ENCODE measurements around the gene SPATA19.

Gene SPATA19

GRCh38 chr11:133829566-133829965 lies 15.7 kb downstream of the SPATA19 start:
- Mint-ChIP-seq H3K4me1 (peaks cover 9% of the 10 kb centered on the region), H3K4me3 (no peak overlapping the region), H3K9me3 (no peaks in the 10 kb centered on the region), H3K27ac (no peak overlapping the region), H3K27me3 (peaks cover 31% of the 10 kb centered on the region)
- DNase-seq, result no peak
- ATAC-seq, result no peak

- peaks cover 28% of the 10 kb centered on the region for H3K27me3 Mint-ChIP-seq
- no peak overlapping the region for H3K27ac Mint-ChIP-seq
- H3K4me1 Mint-ChIP-seq, result peaks cover 2% of the 10 kb centered on the region
- no peak for ATAC-seq
- no peak overlapping the region for H3K4me3 Mint-ChIP-seq
- DNase-seq, result no peak
- no peaks in the 10 kb centered on the region for H3K9me3 Mint-ChIP-seq
Observed at GRCh38 chr11:133828871-133829270, 16.4 kb downstream of the SPATA19 start.

DNA sequence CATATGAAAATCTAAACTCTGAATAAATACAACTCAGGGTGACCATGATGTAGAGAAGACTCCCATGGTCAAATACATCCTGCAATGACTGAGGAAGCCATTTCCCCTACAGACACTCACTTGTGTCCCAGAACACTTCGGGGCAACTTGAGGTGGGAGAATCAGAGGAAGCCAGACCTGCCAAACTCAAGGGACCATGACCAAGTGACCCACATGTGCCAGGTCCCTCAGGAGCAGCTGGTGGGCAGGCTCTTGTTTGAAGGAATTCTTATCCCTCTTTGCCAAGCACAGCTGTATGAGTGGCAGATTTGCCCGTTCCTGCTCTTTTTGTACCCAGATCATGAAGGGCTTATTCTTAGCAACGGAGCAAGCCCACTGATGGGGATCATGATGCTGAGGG lies 17.8 kb downstream of the SPATA19 start:
- Mint-ChIP-seq H3K4me3 (no peak overlapping the region), H3K27me3 (peaks cover 28% of the 10 kb centered on the region), H3K9me3 (no peaks in the 10 kb centered on the region), H3K27ac (no peak overlapping the region), H3K4me1 (no peaks in the 10 kb centered on the region)
- no peak for DNase-seq
- ATAC-seq, result no peak

- no peaks in the 10 kb centered on the region for H3K4me1 Mint-ChIP-seq
- peaks cover 28% of the 10 kb centered on the region for H3K27me3 Mint-ChIP-seq
- no peak overlapping the region for H3K27ac Mint-ChIP-seq
- no peak overlapping the region for H3K4me3 Mint-ChIP-seq
- no peak for DNase-seq
- ATAC-seq, result no peak
- no peaks in the 10 kb centered on the region for H3K9me3 Mint-ChIP-seq
Observed at GRCh38 chr11:133826866-133827265, 18.4 kb downstream of the SPATA19 start.

- Mint-ChIP-seq H3K4me3 (no peak overlapping the region), H3K9me3 (no peaks in the 10 kb centered on the region), H3K27ac (no peak overlapping the region), H3K4me1 (no peaks in the 10 kb centered on the region), H3K27me3 (peaks cover 28% of the 10 kb centered on the region)
- ATAC-seq (no peak), DNase-seq (no peak)
Observed at GRCh38 chr11:133825666-133826065, 19.6 kb downstream of the SPATA19 start.

DNA sequence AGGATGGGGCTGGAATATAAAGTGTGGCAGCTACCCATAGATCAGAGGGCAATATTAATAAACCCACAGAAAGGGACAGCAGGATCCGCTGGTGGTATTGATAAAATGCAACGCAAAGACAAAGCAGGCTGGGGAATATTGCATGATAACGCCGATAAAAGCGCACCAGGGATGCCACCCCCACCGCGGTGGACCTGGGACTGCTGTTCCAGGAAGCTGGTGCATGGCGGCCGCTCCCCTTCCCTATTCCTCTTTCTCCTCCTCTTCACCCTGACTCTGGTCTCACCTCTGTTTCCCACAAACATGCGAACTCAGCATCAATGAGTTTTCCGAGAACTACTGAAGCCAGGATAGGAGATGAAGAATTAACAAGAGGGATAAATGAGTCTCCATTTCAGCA lies 20.2 kb downstream of the SPATA19 start:
- DNase-seq (no peak), ATAC-seq (no peak)
- no peak overlapping the region for H3K27ac Mint-ChIP-seq
- H3K4me3 Mint-ChIP-seq, result no peak overlapping the region
- H3K27me3 Mint-ChIP-seq, result peaks cover 28% of the 10 kb centered on the region
- H3K4me1 Mint-ChIP-seq, result no peaks in the 10 kb centered on the region
- H3K9me3 Mint-ChIP-seq, result no peaks in the 10 kb centered on the region

DNA sequence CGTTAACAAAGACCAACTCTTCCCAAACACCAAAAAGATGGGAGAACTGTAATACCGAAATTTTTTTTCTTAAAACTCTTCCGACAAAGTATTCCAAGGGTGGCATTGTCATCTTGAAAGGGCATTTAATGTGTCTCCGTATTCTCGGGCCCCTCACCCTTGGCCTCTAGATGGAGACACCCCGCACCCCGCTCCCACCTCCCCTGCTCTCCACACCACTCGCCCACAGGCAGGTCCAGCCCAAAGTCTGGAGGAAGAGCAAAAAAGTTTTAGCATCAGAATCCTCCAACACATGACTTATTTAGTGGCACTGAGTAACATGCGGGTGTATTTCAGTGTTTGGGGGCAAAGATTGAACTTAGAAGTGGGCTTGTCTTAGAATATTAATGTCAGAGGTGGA lies 20.7 kb downstream of the SPATA19 start:
- H3K9me3 Mint-ChIP-seq, result no peaks in the 10 kb centered on the region
- H3K27me3 Mint-ChIP-seq, result peaks cover 28% of the 10 kb centered on the region
- H3K4me1 Mint-ChIP-seq, result no peaks in the 10 kb centered on the region
- H3K27ac Mint-ChIP-seq, result peak overlapping the region in 1 of 2 donors; percentile 9
- no peak for DNase-seq
- ATAC-seq, result no peak
- H3K4me3 Mint-ChIP-seq, result no peak overlapping the region

DNA sequence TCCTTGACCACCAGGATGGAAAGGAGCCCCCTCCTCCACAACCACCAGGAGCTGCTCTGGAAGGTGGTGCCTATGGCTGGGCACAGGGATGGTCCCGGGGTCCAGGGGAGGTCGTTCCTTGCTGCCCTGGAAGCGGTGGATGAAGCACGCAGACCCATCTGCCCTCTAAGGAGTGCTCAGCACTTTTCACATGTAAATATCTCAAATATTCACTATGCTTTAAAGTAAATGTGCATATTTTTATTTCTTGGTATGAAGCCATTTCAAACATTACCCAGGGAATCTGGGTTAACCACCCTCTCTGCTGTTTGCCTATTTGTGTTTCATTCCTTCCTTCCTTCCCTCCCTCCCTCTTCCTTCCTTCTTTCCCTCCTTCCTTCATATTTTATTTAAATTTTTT lies 21.7 kb downstream of the SPATA19 start:
- H3K27me3 Mint-ChIP-seq, result peaks cover 28% of the 10 kb centered on the region
- DNase-seq (no peak), ATAC-seq (no peak)
- H3K27ac Mint-ChIP-seq, result no peak overlapping the region
- H3K4me3 Mint-ChIP-seq, result no peak overlapping the region
- no peaks in the 10 kb centered on the region for H3K9me3 Mint-ChIP-seq
- H3K4me1 Mint-ChIP-seq, result no peaks in the 10 kb centered on the region

GRCh38 chr11:133823211-133823610 lies 22.1 kb downstream of the SPATA19 start:
- Mint-ChIP-seq H3K27me3 (peaks cover 26% of the 10 kb centered on the region), H3K4me1 (no peaks in the 10 kb centered on the region), H3K9me3 (no peaks in the 10 kb centered on the region), H3K4me3 (no peak overlapping the region), H3K27ac (no peak overlapping the region)
- DNase-seq, result no peak
- no peak for ATAC-seq

DNA sequence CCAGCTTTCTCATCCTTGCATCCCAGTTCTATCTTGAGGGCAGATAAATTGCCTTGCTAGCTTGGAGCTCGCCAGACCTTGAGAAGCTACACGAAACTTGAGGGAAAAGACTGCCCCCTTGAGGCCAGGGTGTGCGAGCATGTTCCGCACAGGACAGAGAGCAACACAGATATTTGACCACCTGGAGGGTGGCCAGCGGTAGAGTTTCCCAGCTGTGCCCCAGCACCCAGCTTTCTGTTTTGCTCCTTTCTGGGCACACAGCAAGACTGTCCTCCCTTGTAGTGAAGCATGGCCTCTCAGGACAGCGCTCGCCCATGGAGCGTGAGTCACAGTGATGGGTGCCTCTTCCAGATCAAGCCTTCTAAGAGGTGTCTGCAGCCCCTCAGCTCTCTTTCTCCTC lies 23.5 kb downstream of the SPATA19 start:
- H3K4me1 Mint-ChIP-seq, result no peaks in the 10 kb centered on the region
- no peaks in the 10 kb centered on the region for H3K9me3 Mint-ChIP-seq
- no peak overlapping the region for H3K27ac Mint-ChIP-seq
- peak; percentile 60 for ATAC-seq
- no peak overlapping the region for H3K4me3 Mint-ChIP-seq
- peak in 1 of 2 donors; percentile 41 for DNase-seq
- H3K27me3 Mint-ChIP-seq, result peaks cover 13% of the 10 kb centered on the region

DNA sequence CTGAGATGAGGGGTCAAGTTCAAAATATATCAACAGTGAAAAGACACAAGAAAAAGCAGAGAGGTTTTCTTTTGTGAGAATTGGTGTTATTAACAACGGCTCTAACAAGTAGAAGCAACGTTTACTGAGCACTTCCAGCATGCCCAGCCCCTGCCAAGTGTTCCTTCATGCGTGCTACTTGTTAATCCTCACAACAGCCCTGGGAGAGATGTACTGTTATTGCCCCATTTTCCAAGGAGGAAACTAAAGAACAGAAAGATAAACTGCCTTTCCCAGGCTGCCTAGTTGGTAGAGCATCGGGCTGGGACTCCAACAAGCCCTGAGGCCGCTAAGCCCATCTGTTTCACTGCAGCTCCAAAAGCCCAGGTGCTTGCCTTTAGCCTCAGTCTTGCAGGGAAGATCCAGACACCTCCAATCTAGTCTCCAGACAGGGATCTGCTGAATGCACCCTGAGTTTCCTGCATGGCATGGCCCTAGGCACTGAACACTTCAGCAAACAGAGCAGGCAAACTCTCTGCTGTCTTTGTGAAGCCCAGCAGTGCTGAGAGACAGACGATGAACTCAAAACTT lies 25.5 kb downstream of the SPATA19 start:
- ATAC-seq (no peak), DNase-seq (no peak)
- H3K4me1 Mint-ChIP-seq, result no peaks in the 10 kb centered on the region
- no peaks in the 10 kb centered on the region for H3K9me3 Mint-ChIP-seq
- peaks cover 15% of the 10 kb centered on the region for H3K27me3 Mint-ChIP-seq
- no peak overlapping the region for H3K27ac Mint-ChIP-seq
- no peak overlapping the region for H3K4me3 Mint-ChIP-seq

DNA sequence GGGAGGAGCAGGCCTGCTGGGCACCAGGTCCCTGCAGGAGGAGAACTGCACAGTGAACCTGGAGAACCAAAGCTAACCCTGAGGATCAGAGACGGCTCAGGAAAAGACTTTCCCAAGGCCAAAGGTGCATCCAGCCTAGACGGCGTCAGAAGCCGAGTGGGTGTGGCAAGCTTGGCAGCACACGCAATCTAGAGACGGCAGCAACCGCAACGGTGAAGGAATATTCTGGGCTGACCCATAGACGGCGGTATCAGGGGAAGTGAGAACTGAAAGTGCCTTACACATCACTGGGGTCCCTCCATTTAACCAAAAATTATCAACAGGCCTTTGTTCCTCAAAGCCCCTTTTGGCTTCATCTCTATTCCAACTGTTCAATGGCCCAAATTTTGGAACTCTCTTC lies 26.2 kb downstream of the SPATA19 start:
- no peaks in the 10 kb centered on the region for H3K9me3 Mint-ChIP-seq
- no peak overlapping the region for H3K4me3 Mint-ChIP-seq
- no peaks in the 10 kb centered on the region for H3K4me1 Mint-ChIP-seq
- DNase-seq, result no peak
- peaks cover 15% of the 10 kb centered on the region for H3K27me3 Mint-ChIP-seq
- ATAC-seq, result no peak
- H3K27ac Mint-ChIP-seq, result no peak overlapping the region

GRCh38 chr11:133818302-133818701 lies 27.0 kb downstream of the SPATA19 start:
- Mint-ChIP-seq H3K9me3 (no peaks in the 10 kb centered on the region), H3K4me1 (no peaks in the 10 kb centered on the region), H3K4me3 (no peak overlapping the region), H3K27ac (no peak overlapping the region), H3K27me3 (peaks cover 15% of the 10 kb centered on the region)
- ATAC-seq (no peak), DNase-seq (no peak)

DNA sequence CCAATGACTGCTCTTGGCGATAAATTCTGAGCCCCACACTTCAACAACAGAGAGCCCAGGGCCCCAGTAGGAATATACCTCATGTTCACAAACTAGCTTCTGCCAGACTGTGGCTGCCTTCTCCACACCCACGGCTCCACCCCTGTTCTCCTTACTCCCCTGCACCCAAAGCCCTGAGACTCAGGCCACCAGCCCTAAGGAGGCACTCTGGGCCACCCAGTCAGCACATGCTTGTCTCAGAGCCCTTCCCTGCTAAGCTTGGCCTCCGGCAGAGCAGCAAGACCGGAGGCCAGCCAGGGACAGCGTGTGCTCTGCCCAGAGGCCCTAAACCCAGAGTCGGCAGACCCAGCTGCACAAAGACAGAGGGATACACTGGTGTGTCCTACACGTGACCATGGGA lies 27.9 kb downstream of the SPATA19 start:
- no peak for ATAC-seq
- Mint-ChIP-seq H3K27me3 (peaks cover 16% of the 10 kb centered on the region), H3K4me1 (no peaks in the 10 kb centered on the region), H3K4me3 (no peak overlapping the region), H3K9me3 (no peaks in the 10 kb centered on the region), H3K27ac (no peak overlapping the region)
- DNase-seq, result no peak

- peaks cover 27% of the 10 kb centered on the region for H3K27me3 Mint-ChIP-seq
- H3K27ac Mint-ChIP-seq, result no peak overlapping the region
- DNase-seq (no peak), ATAC-seq (no peak)
- H3K4me3 Mint-ChIP-seq, result no peak overlapping the region
- H3K9me3 Mint-ChIP-seq, result no peaks in the 10 kb centered on the region
- no peaks in the 10 kb centered on the region for H3K4me1 Mint-ChIP-seq
Observed at GRCh38 chr11:133816146-133816870, 29.0 kb downstream of the SPATA19 start.

DNA sequence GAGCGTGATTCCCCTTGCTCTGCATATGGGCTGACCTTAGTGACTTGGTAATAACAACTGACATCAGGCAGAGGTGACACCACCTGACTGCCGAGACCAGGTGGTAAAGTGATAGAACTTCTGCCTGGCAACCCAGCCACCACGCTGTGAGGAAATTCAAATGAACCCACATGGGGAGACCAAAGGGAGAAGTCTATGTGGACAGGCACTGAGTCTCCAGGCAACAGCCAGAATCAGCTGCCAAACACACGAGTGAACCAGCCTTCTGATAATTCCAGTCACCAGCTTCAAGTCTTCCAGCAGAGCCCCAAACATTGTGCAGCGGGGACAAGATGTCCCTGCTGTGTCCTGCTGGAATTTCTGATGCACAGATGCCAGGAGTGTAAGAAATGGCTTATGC lies 29.7 kb downstream of the SPATA19 start:
- Mint-ChIP-seq H3K27ac (no peak overlapping the region), H3K27me3 (peaks cover 20% of the 10 kb centered on the region), H3K4me3 (no peak overlapping the region), H3K9me3 (no peaks in the 10 kb centered on the region), H3K4me1 (no peaks in the 10 kb centered on the region)
- ATAC-seq (no peak), DNase-seq (no peak)

DNA sequence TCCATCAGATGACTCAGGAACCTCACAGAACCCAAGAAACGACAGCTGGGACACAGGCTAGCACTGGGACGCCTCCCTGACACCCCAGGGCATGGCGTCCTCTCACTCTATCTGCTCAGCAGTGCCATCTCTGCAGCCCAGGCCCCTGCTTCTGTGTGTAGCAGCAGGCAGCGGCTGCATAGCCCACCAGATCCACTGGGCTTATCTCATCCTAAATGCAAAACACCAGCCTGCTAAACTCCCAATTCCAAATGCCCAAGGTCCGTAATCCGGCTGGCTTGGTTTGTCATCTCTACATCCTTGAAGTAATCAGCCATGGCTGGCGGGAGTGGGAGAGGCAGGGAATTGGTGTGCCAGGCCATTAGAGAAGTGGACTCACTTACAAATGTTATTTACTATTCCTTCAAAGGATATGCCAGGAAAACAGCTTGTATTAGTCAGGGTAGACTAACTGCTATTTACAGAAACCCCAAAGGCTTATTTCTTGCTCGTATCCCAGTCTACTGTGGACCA lies 30.7 kb downstream of the SPATA19 start:
- ATAC-seq (no peak), DNase-seq (no peak)
- Mint-ChIP-seq H3K9me3 (no peaks in the 10 kb centered on the region), H3K4me1 (no peaks in the 10 kb centered on the region), H3K27me3 (peaks cover 18% of the 10 kb centered on the region), H3K27ac (no peak overlapping the region), H3K4me3 (no peak overlapping the region)
